HCT116 (cell line): ENCODE measurements around the gene ADARB2. TPM values are rescaled to one million over a fixed set of nuclear protein-coding genes. Genes with fewer than 3 reads are reported as not detected.

Source experiments
- ATAC-seq: fragments of 200-7000 bp; cut with Tn5 transposase; 2 replicates; pipeline ENCODE4 v1.9.1; 2020; ENCODE audit warnings: mild to moderate bottlenecking, moderate library complexity
- BruUV-seq: library from RNA; stranded (reverse); fragments of 400-500 nt; replicated peaks from 2 replicates; lab custom pipeline; 2021; lab: Mats Ljungman, UMichigan
- CTCF ChIA-PET: fragments of 300-600 bp; sonication (Branson Sonifier 250); formaldehyde crosslinking; loops from one replicate; lab custom pipeline; 2021; ENCODE audit warnings: antibody characterized with exemption; lab: Charles Lee
- POLR2A ChIA-PET: fragments of 300-600, 350-600 bp; sonication (Branson Sonifier 250); formaldehyde crosslinking; loops from one replicate; lab custom pipeline; 2021; ENCODE audit warnings: antibody characterized with exemption; lab: Charles Lee
- RAD21 ChIA-PET, 2 experiments: fragments of 300-600 bp; sonication (Branson Sonifier 250); formaldehyde crosslinking; loops; one replicate each; lab custom pipeline; 2023; ENCODE audit warnings: low total read pairs in 2 of 2; ENCODE audit not compliant: uncharacterized antibody in 2 of 2, unreplicated experiment in 2 of 2, low non-redundant PET in 1 of 2; lab: Charles Lee
- DNase-seq: peaks from one replicate; pipeline ENCODE4 v3.0.0-alpha.2; 2010; ENCODE audit warnings: low read depth, low spot score
- H2AFZ ChIP-seq: fragments of 200-600 bp; shearing (Covaris generic), sonication (generic); 2 replicates; pipeline ENCODE4 v1.6.1; 2017; ENCODE audit warnings: low read depth, mixed run types, mixed read lengths, antibody characterized with exemption, low read length; ENCODE audit not compliant: poor library complexity, severe bottlenecking
- H3K27ac ChIP-seq: 2 replicates; pipeline ENCODE4 v1.5.1; 2012; ENCODE audit warnings: low read depth, low read length
- H3K27me3 ChIP-seq: fragments of 200-600 bp; sonication (generic); 2 replicates; pipeline ENCODE4 v1.6.1; 2016; ENCODE audit warnings: mixed run types, low read length, mixed read lengths; ENCODE audit not compliant: insufficient read depth
- H3K36me3 ChIP-seq, 2 experiments: fragments of 200-500 bp in 1 of 2; fragments of 200-600 bp in 1 of 2; sonication (Bioruptor generic) in 1 of 2; sonication (generic) in 1 of 2; 2 replicates each; pipeline versions ENCODE4 v1.5.1 to v1.6.1; 2014 to 2016; ENCODE audit warnings: low read length in 2 of 2, inconsistent platforms in 1 of 2, mixed read lengths in 1 of 2, mixed run types in 1 of 2; ENCODE audit not compliant: insufficient read depth in 2 of 2, control insufficient read depth in 1 of 2
- H3K4me1 ChIP-seq, 2 experiments: fragments of 200-600 bp in 1 of 2; sonication (generic) in 1 of 2; 2 replicates each; pipeline versions ENCODE4 v1.5.1 to v1.6.1; 2012 to 2017; ENCODE audit warnings: low read length in 2 of 2, inconsistent platforms in 1 of 2, mild to moderate bottlenecking in 1 of 2, mixed read lengths in 1 of 2, mixed run types in 1 of 2, moderate library complexity in 1 of 2; ENCODE audit not compliant: insufficient read depth in 2 of 2, control insufficient read depth in 1 of 2
- H3K4me2 ChIP-seq: fragments of 200-600 bp; sonication (generic); 2 replicates; pipeline ENCODE4 v1.6.1; 2017; ENCODE audit warnings: mixed run types, low read length, mixed read lengths
- H3K4me3 ChIP-seq, 2 experiments: fragments of 200-600 bp in 1 of 2; sonication (generic) in 1 of 2; replicated peaks in 1 of 2; 2 replicates each; pipeline ENCODE4 v1.5.1; 2011 to 2016; ENCODE audit warnings: low read length in 2 of 2, control low read depth in 1 of 2, low read depth in 1 of 2, mild to moderate bottlenecking in 1 of 2, mixed read lengths in 1 of 2, mixed run types in 1 of 2
- H3K79me2 ChIP-seq: fragments of 200-600 bp; sonication (generic); 2 replicates; pipeline ENCODE4 v1.6.1; 2017; ENCODE audit warnings: mild to moderate bottlenecking, mixed run types, low read length, moderate library complexity, mixed read lengths; ENCODE audit not compliant: insufficient read depth
- H3K9ac ChIP-seq: fragments of 200-600 bp; sonication (generic); 2 replicates; pipeline ENCODE4 v1.6.1; 2016; ENCODE audit warnings: low read length, mixed read lengths
- H3K9me2 ChIP-seq: fragments of 200-600 bp; sonication (generic), shearing (Covaris generic); 2 replicates; pipeline ENCODE4 v1.6.1; 2017; ENCODE audit warnings: mixed run types, mild to moderate bottlenecking, moderate library complexity; ENCODE audit not compliant: insufficient read depth
- H3K9me3 ChIP-seq, 2 experiments: fragments of 200-500 bp in 1 of 2; fragments of 200-600 bp in 1 of 2; sonication (Bioruptor generic) in 1 of 2; sonication (generic) in 1 of 2; 2 replicates each; pipeline ENCODE4 v1.6.1; 2014 to 2017; ENCODE audit warnings: low read length in 2 of 2, mixed read lengths in 2 of 2, inconsistent platforms in 1 of 2, low read depth in 1 of 2, mild to moderate bottlenecking in 1 of 2, mixed run types in 1 of 2, moderate library complexity in 1 of 2; ENCODE audit not compliant: control insufficient read depth in 1 of 2, insufficient read depth in 1 of 2
- H4K20me1 ChIP-seq: fragments of 200-600 bp; sonication (generic), shearing (Covaris generic); 2 replicates; pipeline ENCODE4 v1.6.1; 2017; ENCODE audit warnings: mixed run types, mild to moderate bottlenecking, moderate library complexity; ENCODE audit not compliant: insufficient read depth
- CBX3 ChIP-seq: IDR thresholded peaks from 2 replicates; pipeline ENCODE4 v1.6.1; 2012; ENCODE audit warnings: low read depth
- CEBPB ChIP-seq: IDR thresholded peaks from 2 replicates; pipeline ENCODE4 v1.6.1; 2012; ENCODE audit warnings: low read depth
- ELF1 ChIP-seq: IDR thresholded peaks from 2 replicates; pipeline ENCODE4 v1.6.1; 2012; ENCODE audit warnings: low read depth, borderline replicate concordance
- EZH2 ChIP-seq: fragments of 200-600 bp; sonication (generic); IDR thresholded peaks from 2 replicates; pipeline ENCODE4 v1.6.1; 2017; ENCODE audit warnings: antibody characterized with exemption, mixed run types
- EZH2phosphoT487 ChIP-seq: fragments of 200-600 bp; IDR thresholded peaks from 2 replicates; pipeline ENCODE4 v1.6.1; 2018; ENCODE audit warnings: antibody characterized with exemption, borderline replicate concordance
- JUND ChIP-seq: IDR thresholded peaks from 2 replicates; pipeline ENCODE4 v1.6.1; 2012
- POLR2A ChIP-seq: IDR thresholded peaks from 2 replicates; pipeline ENCODE4 v1.7.0; 2011; ENCODE audit warnings: borderline replicate concordance; ENCODE audit not compliant: insufficient read depth, insufficient read length; ENCODE audit errors: extremely low read depth
- POLR2AphosphoS5 ChIP-seq: IDR thresholded peaks from 2 replicates; pipeline ENCODE4 v1.6.1; 2011; ENCODE audit warnings: mild to moderate bottlenecking, low read depth, low read length, moderate library complexity
- SP1 ChIP-seq: IDR thresholded peaks from 2 replicates; pipeline ENCODE4 v1.6.1; 2012; ENCODE audit warnings: low read depth
- YY1 ChIP-seq: IDR thresholded peaks from 2 replicates; pipeline ENCODE4 v1.6.1; 2011; ENCODE audit warnings: low read length, low read depth, moderate library complexity, mild to moderate bottlenecking; ENCODE audit not compliant: insufficient replicate concordance; ENCODE audit errors: extremely low read depth
- ZBTB33 ChIP-seq: IDR thresholded peaks from 2 replicates; pipeline ENCODE4 v1.6.1; 2011; ENCODE audit warnings: mild to moderate bottlenecking, low read length, moderate library complexity; ENCODE audit not compliant: insufficient replicate concordance; ENCODE audit errors: extremely low read depth
- ZFX ChIP-seq: fragments of 450-650 bp; IDR thresholded peaks from 2 replicates; pipeline ENCODE4 v1.6.1; 2017
- ZNF274 ChIP-seq: fragments of 200-500 bp; sonication (Bioruptor generic); IDR thresholded peaks from 2 replicates; pipeline ENCODE4 v1.6.1; 2014; ENCODE audit warnings: mild to moderate bottlenecking, low read depth, low read length, inconsistent platforms
- intact Hi-C: fragments of 100-400 bp; cut with micrococcal nuclease; formaldehyde crosslinking; loops from 2 replicates; pipeline ENCODE4 v1.10.0; 2022
- total RNA-seq: library from RNA; stranded (reverse); gene quantifications from one replicate; pipeline ENCODE4 v1.2.1, GENCODE V29; 2021; ENCODE audit not compliant: unreplicated experiment
- TF ChIP-seq, protein P1 (sequence below): IDR thresholded peaks from 2 replicates; pipeline ENCODE4 v1.6.1; 2012; ENCODE audit warnings: low read depth

The ADARB2 gene
- total RNA-seq, 1 experiment from 2014 or later, result not detected

DNA sequence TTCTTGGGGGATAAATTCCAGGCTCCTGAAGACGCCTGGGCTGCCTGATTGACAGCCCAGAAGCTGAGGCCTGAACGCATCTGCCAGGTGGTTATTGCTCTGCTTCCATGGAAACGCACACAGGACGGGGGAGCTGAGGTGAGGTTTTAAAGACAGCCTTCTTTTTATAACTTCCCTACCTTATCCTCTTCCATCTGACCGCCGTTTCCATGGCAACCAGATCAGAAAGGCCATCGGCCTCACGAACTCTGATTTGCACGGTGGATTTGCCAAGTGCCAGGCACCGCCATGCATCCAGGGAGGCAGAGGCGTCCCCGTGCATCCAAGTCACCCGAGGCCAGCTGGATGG lies 260.9 kb downstream of the ADARB2 start:
- Histone ChIP-seq H3K36me3 (no peaks in the 10 kb centered on the region), H3K79me2 (no peaks in the 10 kb centered on the region), H3K27me3 (no peaks in the 10 kb centered on the region), H3K27ac (no peak overlapping the region), H3K4me2 (no peak overlapping the region), H4K20me1 (no peaks in the 10 kb centered on the region), H3K9me2 (no peaks in the 10 kb centered on the region), H3K4me3 (no peak overlapping the region), H3K4me1 (no peaks in the 10 kb centered on the region), H3K9me3 (no peaks in the 10 kb centered on the region), H2AFZ (no peak overlapping the region), H3K9ac (no peak overlapping the region)
- no peak for ATAC-seq
- intact Hi-C loops, result no loop called here
- no peak for DNase-seq
- RAD21 ChIA-PET, result no interaction called here
- no TSS peak for BruUV-seq
- CTCF ChIA-PET, result no interaction called here
- POLR2A ChIA-PET, result no interaction called here
- TF ChIP-seq EZH2, result no peak
- TF ChIP-seq POLR2AphosphoS5, result no peak
- TF ChIP-seq ELF1, result no peak
- no peak for TF ChIP-seq CEBPB
- no peak for TF ChIP-seq YY1
- no peak for TF ChIP-seq POLR2A
- TF ChIP-seq ZBTB33, result no peak
- TF ChIP-seq JUND, result no peak
- TF ChIP-seq CBX3, result no peak
- TF ChIP-seq, protein P1, sequence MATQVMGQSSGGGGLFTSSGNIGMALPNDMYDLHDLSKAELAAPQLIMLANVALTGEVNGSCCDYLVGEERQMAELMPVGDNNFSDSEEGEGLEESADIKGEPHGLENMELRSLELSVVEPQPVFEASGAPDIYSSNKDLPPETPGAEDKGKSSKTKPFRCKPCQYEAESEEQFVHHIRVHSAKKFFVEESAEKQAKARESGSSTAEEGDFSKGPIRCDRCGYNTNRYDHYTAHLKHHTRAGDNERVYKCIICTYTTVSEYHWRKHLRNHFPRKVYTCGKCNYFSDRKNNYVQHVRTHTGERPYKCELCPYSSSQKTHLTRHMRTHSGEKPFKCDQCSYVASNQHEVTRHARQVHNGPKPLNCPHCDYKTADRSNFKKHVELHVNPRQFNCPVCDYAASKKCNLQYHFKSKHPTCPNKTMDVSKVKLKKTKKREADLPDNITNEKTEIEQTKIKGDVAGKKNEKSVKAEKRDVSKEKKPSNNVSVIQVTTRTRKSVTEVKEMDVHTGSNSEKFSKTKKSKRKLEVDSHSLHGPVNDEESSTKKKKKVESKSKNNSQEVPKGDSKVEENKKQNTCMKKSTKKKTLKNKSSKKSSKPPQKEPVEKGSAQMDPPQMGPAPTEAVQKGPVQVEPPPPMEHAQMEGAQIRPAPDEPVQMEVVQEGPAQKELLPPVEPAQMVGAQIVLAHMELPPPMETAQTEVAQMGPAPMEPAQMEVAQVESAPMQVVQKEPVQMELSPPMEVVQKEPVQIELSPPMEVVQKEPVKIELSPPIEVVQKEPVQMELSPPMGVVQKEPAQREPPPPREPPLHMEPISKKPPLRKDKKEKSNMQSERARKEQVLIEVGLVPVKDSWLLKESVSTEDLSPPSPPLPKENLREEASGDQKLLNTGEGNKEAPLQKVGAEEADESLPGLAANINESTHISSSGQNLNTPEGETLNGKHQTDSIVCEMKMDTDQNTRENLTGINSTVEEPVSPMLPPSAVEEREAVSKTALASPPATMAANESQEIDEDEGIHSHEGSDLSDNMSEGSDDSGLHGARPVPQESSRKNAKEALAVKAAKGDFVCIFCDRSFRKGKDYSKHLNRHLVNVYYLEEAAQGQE, result no peak
- TF ChIP-seq ZNF274, result no peak
- no peak for TF ChIP-seq SP1
- TF ChIP-seq EZH2phosphoT487, result no peak
- TF ChIP-seq ZFX, result no peak
